ENCODE results near the gene TRAF5.
"Not testable (repeated sequence)": the region's sequence is repeated elsewhere in the genome, so short reads cannot be mapped to it uniquely, and the experiment has no call there.

Gene TRAF5

DNA sequence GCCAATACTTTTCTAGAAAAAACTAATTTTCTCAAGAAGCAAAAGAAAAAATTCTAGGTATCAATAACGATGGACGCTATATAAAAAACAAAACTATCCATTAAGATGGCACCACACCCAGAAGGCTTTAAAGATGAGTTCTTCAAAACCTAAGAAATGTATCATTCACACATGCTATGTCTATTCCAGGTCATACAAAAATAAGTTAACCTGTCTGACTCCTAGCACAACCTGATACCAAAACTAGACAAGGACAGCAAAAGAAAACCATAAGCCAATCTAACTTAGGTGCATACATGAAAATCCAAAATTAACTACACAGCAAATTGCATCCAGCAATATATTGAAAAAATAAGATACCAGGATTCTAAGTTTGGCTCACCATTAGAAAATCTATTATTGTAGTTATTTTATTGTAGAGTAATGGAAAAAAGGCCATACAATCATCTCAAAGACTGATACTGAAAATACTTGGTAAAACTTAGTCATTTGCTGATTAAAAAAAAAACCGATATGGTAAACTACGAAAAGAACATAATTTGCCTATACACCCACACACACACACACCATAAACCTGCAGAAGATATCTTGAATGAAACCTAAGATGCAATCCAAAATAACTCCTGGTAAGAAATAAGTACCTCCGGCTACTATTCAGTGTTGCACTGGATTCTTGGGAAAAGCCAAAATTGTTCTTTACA lies 55.0 kb downstream of the TRAF5 start:
- FAIRE-seq: peak; percentile 57

GRCh38 chr1:211382182-211382713 lies 55.6 kb downstream of the TRAF5 start:
- peak; percentile 66 for FAIRE-seq

GRCh38 chr1:211382714-211383480 lies 56.3 kb downstream of the TRAF5 start:
- peak; percentile 25 for FAIRE-seq

DNA sequence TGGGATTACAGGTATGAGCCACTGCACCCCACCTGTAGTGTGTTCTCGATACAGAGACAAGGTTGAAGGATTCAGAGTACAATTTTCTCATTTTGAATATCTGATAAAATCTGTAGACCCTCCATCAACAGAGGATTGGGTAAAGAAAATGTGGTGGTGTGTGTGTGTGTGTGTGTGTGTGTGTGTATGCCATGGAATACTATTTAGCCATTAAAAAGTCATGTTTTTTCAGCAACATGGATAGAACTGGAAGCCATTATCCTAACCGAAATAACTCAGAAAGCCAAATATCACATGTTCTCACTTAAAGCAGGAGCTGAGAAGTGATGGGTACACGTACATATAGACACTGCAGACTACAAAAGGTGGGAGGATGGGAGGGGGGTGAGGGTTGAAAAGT lies 57.9 kb downstream of the TRAF5 start:
- FAIRE-seq: no peak

DNA sequence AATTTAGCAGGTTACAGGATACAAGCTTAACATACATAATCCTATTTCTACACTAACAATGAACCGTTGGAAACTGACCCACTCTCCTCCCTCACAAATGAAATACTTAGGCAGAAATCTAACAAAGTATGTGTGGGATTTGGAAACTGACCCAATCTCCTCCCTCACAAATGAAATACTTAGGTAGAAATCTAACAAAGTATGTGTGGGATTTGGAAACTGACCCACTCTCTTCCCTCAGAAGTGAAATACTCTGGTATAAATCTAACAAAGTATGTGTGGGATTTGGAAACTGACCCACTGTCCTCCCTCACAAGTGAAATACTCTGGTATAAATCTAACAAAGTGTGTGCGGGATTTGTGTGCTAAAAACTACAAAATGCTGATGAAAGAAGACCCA lies 60.3 kb downstream of the TRAF5 start:
- no peak for FAIRE-seq

GRCh38 chr1:211390829-211391228 lies 64.2 kb downstream of the TRAF5 start:
- not testable (repeated sequence) for FAIRE-seq

DNA sequence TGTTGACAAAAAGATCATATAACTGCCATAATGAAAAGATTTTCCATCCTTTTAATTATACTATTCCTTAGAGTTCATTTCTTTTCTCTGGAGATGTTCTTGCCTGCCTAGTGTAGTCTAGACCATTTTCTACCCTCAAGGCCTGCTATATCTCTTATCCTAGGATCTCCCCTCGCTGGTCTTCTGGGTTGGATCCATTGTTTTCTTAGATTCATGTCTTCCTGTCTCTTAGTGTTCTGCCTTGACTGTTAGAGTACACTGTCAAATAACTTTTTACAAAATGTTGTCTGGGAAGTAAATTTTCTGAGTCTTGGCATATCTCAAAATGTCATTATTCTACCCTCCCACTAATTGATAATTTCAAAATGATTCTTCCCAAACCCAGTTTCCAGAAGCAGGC lies 66.6 kb downstream of the TRAF5 start:
- FAIRE-seq: no peak

DNA sequence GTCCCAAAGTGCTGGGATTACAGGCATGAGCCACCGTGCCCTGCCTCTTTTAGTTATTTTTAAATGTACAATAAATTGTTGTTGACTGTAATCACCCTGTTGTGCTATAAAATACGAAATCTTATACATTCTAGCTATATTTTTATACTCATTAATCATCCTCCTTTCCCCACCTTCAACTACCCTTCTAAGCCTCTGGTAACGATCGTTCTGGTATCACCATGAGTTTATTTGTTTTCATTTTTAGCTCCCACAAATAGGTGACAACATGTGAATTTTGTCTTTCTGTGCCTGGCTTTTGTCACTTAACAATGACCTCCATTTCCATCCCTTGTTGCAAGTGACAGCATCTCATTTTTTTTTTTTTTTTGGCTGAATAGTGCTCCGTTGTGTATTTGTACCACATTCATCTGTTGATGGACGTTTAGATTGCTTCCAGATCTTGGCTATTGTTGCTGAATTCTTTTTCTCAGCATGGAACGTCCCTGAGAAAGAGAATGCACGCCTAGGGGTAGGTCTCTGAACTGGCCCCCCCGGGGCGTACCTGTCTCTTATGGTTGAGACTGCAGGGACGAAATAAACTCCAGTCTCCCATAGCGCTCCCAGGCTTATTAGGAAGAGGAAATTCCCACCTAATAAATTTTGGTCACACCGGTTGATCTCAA lies 71.8 kb downstream of the TRAF5 start:
- not testable (repeated sequence) for FAIRE-seq

GRCh38 chr1:211399851-211400393 lies 73.3 kb downstream of the TRAF5 start:
- FAIRE-seq: not testable (repeated sequence)

DNA sequence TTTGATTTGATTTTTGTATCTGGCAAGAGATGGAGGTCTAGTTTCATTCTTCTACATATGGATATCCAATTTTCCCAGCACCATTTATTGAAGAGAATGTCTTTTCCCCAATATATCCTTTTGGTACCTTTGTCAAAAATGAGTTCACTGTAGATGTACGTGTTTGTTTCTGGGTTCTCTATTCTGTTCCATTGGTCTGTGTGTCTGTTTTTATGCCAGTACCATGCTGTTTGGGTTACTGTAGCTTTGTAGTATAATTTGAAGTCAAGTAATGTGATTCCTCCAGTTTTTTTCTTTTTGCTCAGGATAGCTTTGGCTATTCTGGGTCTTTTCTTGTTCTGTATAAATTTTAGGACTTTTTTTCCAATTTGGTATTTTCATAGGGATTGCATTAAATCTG lies 75.1 kb downstream of the TRAF5 start:
- FAIRE-seq: not testable (repeated sequence)

DNA sequence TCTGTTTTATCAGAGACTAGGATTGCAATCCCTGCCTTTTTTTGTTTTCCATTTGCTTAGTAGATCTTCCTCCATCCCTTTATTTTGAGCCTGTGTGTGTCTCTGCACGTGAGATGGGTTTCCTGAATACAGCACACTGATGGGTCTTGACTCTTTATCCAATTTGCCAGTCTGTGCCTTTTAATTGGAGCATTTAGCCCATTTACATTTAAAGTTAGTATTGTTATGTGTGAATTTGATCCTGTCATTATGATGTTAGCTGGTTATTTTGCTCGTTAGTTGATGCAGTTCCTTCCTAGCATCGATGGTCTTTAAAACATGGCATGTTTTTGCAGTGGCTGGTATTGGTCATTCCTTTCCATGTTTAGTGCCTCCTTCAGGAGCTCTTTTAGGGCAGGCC lies 79.5 kb downstream of the TRAF5 start:
- FAIRE-seq: not testable (repeated sequence)

DNA sequence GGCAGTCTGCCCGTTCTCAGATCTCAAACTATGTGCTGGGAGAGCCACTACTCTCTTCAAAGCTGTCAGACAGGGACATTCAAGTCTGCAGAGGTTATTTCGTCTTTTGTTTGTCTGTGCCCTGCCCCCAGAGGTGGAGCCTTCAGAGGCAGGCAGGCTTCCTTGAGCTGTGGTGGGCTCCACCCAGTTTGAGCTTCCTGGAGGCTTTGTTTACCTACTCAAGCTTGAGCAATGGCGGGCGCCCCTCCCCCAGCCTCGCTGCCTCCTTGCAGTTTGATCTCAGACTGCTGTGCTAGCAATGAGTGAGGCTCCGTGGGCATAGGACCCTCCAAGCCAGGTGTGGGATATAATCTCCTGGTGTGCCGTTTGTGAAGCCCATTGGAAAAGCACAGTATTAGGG lies 81.1 kb downstream of the TRAF5 start:
- not testable (repeated sequence) for FAIRE-seq

DNA sequence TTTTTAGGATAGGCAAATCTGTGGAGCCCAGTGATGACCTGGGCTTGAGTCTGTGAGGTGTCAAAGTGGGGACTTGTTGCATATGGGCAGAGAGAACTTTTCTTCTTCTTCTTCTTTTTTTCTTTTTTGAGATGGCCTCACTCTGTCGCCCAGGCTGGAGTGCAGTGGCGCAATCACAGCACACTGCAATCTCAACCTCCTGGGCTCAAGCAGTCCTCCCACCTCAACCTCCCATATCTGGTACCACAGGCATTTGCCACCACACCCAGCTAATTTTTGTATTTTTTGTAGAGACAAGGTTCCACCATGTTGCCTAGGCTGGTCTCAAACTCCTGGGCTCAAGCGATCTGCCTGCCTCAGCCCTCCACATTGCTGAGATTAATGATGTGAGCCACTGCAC lies 85.0 kb downstream of the TRAF5 start:
- no peak for FAIRE-seq

DNA sequence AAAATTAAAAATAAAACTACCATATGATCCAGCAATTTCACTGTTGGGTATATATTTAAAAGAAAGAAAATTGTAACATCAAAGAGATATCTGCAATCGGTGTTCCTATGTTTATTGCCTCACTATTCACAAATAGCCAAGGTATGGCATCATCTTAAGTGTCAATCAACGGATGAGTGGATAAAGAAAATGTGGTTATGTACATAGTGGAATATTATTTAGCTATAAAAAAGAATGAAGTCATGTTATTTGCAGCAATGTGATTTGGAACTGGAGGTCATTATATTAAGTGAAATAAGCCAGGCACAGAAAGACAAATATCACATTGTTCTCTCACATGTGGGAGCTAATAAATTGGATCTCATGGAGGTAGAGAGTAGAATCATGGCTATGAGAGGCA lies 89.1 kb downstream of the TRAF5 start:
- no peak for FAIRE-seq

GRCh38 chr1:211416246-211416627 lies 89.6 kb downstream of the TRAF5 start:
- not testable (repeated sequence) for FAIRE-seq

- not testable (repeated sequence) for FAIRE-seq
These were observed 90.1 kb downstream of the TRAF5 start for GRCh38 chr1:211416628-211417323.

- FAIRE-seq: no peak
These were observed 93.8 kb downstream of the TRAF5 start for GRCh38 chr1:211420389-211420788.

GRCh38 chr1:211420845-211421454 lies 94.3 kb downstream of the TRAF5 start:
- no peak for FAIRE-seq

- FAIRE-seq: no peak
These were observed 97.4 kb downstream of the TRAF5 start for GRCh38 chr1:211424018-211424417.
